ENCODE results near the gene TROAP.
A peak's percentile ranks its signal among the peaks of the same experiment; 100 is the strongest.
"Not testable (repeated sequence)": the region's sequence is repeated elsewhere in the genome, so short reads cannot be mapped to it uniquely, and the experiment has no call there.

TROAP gene

DNA sequence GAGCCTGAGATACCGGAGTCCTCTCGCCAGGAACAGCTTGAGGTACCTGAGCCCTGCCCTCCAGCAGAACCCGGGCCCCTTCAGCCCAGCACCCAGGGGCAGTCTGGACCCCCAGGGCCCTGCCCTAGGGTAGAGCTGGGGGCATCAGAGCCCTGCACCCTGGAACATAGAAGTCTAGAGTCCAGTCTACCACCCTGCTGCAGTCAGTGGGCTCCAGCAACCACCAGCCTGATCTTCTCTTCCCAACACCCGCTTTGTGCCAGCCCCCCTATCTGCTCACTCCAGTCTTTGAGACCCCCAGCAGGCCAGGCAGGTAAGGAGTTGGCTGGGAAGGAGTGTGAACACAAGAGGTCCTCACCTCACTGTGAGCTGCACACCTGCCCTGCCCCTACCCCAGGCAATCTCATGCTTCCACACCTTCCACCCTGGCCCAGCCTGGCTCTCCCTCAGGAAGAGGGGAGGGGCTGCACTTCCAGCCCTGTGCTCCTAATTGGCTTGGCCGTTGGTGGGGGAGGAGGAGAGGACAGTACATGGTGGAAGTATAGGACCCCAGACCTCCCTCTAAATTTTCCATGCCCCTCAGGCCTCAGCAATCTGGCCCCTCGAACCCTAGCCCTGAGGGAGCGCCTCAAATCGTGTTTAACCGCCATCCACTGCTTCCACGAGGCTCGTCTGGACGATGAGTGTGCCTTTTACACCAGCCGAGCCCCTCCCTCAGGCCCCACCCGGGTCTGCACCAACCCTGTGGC lies 7.8 kb downstream of the TROAP start:
- no peak for DNase-seq

- no peak for DNase-seq
These were observed 8.5 kb downstream of the TROAP start for GRCh38 chr12:49331380-49332222.

- no peak for DNase-seq
These were observed 9.4 kb downstream of the TROAP start for GRCh38 chr12:49332441-49332861.

DNA sequence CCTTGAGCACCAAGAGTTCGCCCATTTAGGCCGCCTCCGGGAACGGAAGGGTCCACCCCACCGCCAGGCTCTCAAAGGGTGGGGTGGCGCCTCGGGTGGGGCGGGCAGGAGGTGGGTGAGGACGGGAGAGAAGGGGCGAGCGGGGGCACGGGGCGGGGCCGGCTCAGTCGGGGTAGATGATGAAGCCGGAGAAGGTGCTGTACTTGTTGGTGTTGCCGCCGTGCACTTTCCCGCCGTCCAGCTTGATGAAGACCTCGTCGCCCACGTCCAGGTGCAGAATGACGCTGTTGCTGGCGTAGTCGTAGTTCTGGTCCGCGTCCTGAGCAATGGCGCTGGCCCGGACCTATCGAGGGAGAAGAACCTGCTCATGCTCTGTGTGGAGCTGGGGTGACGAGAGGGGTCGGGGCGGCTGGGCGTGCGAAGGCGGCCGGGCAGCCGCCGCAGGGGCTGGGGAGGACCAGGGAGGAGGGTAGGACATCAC lies 9.9 kb downstream of the TROAP start:
- DNase-seq: no peak

- not testable (repeated sequence) for DNase-seq
These were observed 10.7 kb downstream of the TROAP start for GRCh38 chr12:49333778-49334177.

DNA sequence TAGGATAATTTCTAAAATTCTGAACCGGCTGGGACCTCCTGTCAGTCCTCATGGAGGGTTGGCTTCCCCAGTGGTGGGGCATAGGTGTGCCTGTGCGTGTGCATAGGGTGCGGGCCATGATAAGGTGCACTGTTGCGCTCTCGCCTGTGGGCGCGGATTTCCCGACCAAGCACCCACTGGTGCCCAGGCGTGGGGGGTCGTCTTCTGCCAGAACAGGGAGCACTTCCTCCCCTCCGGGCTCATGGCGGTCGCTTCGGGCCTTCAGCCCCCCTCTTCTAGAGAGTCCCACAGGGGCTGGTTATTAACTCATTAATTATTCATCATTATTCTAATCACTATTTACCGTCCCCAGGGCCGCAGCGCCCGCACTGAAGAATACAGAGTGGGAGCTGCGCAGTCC lies 11.2 kb downstream of the TROAP start:
- no peak for DNase-seq

- DNase-seq: no peak
These were observed 11.6 kb downstream of the TROAP start for GRCh38 chr12:49334681-49335080.

GRCh38 chr12:49335118-49335954 lies 12.3 kb downstream of the TROAP start:
- no peak for DNase-seq

DNA sequence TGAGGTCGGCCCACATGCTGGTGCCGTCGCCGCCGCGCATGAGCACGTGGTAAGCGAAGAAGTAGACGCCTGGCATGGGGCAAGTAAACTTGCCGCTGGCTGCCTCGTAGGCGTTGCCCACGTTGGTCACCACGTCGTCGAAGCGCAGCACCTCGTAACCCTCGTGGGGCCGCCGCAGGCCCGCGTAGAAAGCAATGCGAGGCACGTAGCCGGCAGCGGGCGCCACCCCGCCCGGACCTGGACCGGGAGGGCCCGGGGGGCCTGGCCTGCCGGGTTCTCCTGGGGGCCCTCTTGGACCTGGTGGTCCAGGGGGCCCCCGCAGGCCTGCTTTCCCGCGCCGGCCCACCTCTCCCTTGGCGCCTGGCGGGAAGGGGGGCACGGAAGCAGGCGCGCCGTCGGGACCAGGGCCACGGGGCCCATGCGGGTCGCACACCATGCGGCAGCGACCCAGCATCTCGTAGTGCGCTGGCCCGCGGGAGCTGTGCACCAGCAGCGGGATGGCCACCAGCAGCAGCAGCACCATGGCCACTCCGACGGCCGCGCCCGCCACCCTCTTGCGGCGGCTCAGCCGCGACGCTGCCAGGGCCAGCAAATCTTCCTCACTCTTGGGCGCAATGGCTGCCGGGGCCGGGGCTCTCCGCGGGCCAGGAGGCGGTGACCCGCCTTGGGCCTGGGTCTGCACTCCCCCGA lies 13.0 kb downstream of the TROAP start:
- DNase-seq: no peak

DNA sequence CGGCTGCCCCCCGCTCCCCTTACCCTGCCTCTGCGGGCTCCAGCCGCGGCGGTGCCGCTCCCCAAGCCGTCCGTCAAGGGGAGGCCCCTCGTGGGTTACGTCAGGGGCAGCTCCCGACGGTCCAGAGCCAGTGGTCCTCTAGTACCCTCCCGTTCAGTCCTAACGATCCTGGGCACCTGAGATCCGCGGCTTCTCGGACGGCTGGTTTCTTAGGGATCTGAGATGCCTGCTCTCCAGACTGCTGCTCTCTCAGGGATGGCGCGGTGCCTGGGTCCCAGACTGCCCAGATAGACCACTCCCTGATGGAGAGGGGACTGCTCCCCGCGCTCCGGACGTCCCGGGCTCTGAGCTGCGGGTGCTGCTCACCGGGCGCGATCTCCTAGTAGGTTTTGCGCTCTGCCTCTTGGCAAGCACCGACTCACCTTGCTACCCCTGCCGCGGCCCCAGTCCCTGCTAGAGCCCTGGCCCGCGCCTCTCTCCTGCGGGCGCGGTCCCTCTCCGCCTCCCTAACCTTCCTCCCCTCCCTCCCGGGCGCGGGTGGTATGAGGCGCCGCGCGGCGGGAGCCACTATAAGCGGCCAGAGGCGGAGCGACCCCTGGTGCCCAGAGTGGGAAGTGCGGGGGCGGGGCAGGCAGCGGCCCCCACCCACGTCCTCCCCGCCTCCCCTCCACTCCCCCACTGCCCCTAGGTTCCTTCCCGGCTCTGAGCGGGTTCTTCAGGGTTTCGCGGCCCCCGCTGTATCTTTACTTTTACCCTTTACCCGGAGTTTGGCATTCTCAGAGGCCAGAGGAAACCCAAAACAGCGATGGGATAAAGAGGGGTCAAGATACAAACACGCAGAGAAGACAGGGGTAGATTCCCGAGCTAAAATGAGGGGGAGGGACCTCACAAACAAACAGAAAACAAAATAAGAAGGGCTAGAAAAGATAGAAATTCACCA lies 13.9 kb downstream of the TROAP start, which contains the start of gene C1QL4:
Gene C1QL4 (minus strand): TSS at position 544 of the 940 bp plus-strand sequence. CDS start 711 bp downstream, outside the sequence.
- peak; percentile 80 for DNase-seq

DNA sequence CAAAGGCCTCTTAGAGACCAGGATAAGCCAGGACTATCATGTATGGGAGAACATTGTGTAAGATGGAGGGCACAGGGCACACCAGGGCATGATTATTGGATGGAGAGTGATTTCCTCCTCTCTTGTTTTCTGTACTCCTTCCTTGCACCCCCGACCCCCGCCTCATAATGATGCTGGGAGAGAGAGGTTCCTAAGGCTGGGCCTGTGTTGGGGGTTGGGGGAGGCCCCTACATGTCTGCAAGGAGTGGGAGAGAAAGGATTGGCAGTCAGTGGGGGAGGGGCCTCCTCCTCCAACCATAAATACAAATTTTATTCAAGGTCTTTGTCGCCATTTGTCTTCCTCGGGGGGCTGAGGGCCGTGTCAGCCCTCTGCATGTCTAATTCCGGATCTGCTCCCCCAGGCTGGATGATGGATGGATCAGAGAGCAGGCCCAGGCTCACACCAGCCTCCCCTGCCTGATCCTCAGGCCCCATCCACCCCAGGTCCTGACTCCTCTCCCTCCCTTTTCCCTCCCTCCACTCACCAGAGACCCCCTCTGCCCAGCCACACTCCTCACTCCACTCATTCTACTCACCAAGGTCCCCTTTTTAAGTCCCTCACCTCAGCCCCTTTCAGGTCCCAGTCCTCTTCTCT lies 15.9 kb downstream of the TROAP start:
- DNase-seq: no peak

- DNase-seq: no peak
These were observed 16.4 kb downstream of the TROAP start for GRCh38 chr12:49339464-49339861.

DNA sequence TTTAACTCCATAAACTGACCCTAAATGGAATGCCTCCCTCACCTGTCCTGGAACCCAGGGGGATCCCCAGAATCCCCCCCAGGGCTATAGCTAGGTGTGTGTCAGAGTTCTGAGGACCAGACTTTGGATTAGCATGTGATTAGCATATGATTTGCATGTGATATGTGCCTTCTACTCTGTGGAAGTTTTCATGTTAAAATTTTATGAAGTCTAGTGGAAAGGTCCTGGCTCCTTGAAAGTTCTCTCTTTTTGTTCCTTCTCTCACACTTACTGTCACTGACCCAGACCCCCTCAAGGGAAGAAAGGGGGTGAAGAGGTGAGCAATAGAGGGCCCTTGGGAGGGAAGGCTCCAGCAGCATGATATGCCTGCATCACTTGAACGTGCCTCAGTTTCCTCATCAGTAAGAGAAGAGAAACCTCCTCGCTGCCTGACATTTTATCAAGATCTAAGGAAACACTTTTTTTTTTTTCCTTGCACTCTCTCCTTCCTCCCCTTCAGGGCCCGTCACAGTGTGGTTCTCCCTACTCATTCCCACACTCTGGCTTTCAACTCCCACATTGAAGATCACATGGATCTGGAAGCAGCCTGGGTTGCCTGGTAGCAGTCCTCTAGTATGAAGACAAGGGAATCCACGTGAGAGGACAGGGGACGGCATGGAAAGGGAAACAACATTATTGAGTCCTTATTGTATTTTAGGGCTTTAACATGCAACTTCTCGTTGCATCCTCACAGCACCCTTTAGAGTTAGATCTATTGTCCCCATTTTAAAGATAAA lies 17.2 kb downstream of the TROAP start:
- DNase-seq: no peak

GRCh38 chr12:49340971-49341776 lies 18.1 kb downstream of the TROAP start:
- DNase-seq: no peak

GRCh38 chr12:49341777-49342065 lies 18.7 kb downstream of the TROAP start:
- DNase-seq: no peak

DNA sequence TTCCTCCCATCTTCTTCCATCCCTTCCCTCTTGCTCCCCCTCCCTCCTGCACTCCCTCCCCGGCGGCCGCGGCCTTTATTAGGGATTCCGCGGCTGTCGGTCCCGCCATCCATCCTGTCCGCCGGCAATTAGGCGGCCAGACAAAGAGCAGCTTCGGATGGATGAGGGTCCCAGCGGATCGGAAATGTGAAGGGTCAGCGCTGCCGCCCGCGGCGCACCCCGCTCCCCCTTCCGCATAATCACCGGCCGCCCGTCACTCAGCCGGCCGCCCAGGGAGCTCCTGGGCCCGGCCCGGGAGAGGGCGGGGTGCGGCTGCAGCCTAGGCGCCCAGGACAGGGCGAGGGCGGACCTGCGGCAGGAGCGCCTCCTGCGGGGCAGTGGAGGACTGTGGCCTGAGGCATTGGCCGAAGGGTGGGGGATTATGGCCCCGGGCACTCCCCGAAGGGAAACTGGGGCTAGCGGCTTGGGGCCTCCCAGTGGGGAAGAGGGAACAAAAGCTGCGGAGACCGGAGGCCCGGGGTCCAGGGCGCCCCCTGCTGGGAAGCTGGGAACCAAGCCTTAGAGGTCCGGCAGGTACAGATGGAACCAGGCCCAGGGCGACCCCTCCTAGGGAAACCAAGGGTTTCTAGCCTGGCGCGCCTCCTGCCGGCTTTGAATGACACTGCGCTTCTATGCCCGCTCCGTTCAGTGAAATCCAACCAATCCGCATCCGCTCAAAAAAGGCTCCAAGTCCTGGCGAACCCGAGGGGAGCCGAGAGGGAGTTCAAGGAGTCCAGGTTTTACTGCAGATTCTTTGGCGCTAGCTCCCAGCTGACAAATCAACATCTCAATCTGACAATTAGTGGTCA lies 19.2 kb downstream of the TROAP start:
- DNase-seq: peak; percentile 57

- no peak for DNase-seq
These were observed 20.1 kb downstream of the TROAP start for GRCh38 chr12:49342914-49343731.

Measured in central memory CD4-positive, alpha-beta T cell (primary cell).